H54 (cell line): Measurements from ENCODE around the gene CPN2.

Experiments
- DNase-seq: peaks from one replicate; pipeline ENCODE4 v3.0.0; 2011; ENCODE audit warnings: low spot score, mixed read lengths; ENCODE audit not compliant: insufficient read length
- FAIRE-seq: peaks from 3 replicates; lab custom pipeline; 2011; peaks lifted over from hg19 to GRCh38; lab: Jason Lieb, UNC
- POLR2A ChIP-seq: IDR thresholded peaks from 2 replicates; pipeline ENCODE4 v1.6.1; 2011; ENCODE audit warnings: low read depth, mild to moderate bottlenecking, low read length

The CPN2 gene

DNA sequence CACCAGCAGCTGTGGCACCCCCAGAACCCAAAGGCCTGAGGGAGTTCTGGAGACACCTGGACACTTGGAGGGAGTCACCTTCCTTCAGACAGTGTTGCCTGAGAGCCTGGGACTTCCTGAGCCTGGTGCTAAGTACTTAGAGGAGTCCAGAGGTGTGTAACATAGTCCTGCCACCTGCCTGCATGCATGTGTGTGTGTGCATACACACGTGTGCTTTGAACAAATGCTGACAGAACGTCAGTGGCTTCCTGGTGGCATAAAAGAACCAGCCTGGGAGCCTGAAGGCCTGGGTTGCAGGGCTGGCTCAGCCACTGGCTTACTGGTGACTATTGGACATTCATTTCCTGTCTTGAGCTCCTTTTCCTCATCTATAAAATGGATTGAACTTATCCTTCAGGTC lies 3.2 kb upstream of the CPN2 start:
- TF ChIP-seq POLR2A, result no peak
- no peak for DNase-seq

DNA sequence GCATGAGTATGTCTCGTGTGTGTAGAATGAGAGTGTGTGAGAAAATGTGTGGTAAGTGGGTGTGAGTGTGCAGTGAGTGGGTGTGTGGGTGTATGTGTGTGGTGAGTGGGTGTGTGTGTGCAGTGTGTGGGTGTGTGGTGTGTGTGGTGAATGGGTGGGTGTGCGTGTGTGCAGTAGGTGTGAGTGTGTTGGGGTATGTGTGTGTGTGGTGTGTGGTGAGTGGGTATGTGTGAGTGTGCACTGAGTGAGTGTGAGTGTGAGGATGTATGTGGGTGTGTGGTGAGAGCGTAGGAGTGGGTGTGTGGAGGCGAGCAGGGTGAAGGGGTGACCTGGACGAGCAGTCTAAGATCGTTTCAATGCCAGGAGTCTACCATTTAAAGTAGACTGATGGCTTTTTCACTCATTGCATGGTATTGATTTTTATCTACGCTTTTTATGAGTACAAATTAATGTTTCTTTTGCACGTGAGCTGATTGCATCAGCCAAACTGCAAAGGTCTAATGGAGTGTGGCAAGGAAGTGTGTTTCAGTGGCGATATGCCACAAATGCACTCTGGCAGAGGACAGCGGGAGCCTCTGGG lies 1.6 kb upstream of the CPN2 start:
- DNase-seq (no peak), FAIRE-seq (no peak)
- TF ChIP-seq POLR2A, result no peak

More for the DNA sequence above, 3.2 kb upstream of the CPN2 start:
- FAIRE-seq, result no peak

DNA sequence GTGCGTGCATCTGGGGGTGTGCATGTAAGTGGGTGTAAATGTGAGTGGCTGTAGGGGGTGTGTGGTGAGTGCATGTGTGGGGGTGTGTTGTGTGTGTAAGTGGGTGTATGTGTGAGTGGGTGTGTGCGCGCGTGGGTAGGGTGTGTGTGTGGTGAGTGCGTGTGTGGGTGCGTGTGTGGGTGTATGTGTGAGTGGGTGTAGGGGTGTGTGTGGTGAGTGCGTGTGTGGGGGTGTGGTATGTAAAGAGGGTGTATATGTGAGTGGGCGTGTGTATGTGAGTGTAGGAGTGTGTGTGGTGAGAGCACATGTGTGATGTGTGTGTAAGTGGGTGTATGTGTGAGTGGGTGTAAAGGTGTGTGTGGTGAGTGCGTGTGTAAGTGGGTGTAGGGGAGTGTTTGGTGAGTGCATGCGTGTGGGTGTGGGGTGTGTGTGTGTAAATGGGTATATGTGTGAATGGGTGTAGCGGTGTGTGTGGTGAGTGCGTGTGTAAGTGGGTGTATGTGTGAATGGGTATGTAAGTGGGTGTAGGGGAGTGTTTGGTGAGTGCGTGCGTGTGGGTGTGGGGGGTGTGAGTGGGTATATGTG lies 916 bp upstream of the CPN2 start:
- DNase-seq, result no peak
- TF ChIP-seq POLR2A, result no peak
- FAIRE-seq, result no peak

DNA sequence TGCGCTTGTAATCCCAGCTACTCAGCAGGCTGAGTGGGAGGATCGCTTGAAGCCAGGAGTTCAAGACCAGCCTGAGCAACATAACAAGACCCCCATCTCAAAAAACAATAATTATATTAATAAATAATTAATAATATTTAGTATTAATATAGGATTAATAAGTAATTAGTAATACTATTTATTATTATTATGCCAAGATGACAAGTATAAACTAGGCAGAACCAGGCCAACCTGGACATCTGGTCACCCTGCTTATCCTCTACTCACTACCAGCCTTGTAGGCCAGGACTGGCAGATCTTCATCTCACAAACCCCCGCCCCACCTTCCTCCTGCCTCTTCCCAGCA lies 429 bp downstream of the CPN2 start:
- DNase-seq (no peak), FAIRE-seq (no peak)
- TF ChIP-seq POLR2A, result no peak

DNA sequence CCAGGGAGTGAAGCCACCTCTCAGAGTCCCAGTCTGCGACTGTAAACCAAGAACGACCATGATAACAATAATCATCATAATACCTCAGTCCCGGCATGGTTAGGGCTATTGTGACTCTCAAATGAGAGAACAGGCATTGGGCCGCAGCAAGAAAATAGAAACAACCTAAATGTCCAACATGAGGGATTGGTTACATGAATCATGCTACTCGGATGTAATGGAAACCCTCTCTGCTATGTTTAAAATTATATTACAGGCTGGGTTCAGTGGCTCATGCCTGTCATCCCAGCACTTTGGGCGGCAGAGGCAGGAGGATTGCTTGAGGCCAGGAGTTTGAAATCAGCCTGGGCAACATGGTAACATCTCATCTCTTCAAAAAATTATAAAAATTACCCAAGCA lies 2.8 kb downstream of the CPN2 start:
- no peak for FAIRE-seq
- TF ChIP-seq POLR2A, result no peak
- no peak for DNase-seq

DNA sequence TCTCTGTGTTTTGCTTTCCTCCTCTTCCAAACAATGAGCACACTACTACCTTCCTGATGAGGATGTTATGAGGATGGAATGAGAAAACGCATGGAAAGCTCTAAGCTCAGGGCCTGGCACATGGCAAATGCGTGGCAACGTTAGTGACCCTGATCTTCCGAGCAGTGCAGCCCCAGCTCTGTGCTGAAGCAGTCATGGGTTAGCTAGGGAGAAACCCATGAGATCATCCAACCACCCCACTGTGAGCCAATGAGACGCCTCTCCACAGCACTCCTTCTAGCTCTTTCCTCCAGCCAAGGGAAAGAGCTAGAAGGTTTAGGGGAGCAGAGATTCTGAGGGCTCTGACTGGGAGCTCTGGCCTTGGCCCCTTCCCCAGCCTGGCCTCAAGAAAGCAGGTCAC lies 4.5 kb downstream of the CPN2 start:
- no peak for FAIRE-seq
- DNase-seq, result no peak
- no peak for TF ChIP-seq POLR2A

DNA sequence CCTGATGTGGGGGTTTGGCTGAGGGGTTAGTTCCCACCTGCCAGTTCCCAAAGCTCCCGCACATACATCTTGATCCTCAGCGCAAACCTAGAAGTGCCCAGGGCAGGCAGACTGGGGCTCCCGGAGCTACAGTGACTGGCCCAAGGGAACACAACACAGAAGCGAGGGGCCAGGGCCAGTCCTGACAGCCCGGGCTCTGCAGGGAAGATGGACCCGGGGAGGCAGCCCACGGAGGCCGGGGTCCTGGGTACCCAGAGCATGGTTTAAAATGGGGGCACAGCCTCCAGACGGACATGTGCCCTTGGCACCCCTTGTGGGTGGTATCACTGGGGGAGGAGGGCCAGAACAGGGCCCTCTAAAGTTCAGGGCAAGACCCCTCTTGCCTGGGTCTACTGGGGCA lies 5.1 kb downstream of the CPN2 start:
- FAIRE-seq (no peak), DNase-seq (no peak)
- no peak for TF ChIP-seq POLR2A

DNA sequence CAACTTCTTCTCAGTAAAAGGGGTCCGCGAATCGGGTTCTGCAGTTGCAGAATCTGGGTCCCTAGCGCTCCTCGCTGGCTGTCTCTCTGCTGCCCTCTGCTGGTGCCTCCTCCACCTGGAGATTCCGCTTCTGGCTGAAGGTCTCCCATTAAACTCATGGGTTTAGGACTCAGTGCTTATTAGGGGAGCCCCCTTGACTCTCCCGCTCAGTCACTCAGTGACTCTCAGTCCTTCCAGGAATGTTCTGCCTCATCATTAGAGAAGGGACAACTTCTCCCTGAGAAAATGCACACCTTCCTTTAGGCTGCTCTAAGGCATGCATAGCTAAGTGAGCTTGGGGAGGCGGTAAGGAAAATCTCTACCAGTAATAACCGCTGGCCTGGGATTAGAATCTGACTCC lies 7.1 kb downstream of the CPN2 start:
- TF ChIP-seq POLR2A, result no peak
- no peak for FAIRE-seq
- DNase-seq, result peak; percentile 83

DNA sequence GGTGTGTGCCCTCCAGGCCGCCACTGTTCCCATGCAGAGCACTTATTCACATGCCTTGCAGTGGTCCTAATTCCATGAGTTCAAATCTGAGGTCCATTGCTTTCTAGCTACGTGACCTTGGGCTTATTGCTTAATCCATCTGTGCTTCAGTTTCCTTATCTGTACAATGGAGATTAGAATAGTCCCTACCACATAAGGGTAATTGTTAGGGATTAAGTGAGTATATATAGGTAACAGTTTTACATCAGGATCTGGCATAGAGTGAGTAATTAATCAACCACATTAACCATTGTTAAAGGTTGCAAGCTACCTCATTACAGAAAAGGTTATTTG lies 7.6 kb downstream of the CPN2 start:
- no peak for FAIRE-seq
- no peak for DNase-seq
- TF ChIP-seq POLR2A, result no peak

DNA sequence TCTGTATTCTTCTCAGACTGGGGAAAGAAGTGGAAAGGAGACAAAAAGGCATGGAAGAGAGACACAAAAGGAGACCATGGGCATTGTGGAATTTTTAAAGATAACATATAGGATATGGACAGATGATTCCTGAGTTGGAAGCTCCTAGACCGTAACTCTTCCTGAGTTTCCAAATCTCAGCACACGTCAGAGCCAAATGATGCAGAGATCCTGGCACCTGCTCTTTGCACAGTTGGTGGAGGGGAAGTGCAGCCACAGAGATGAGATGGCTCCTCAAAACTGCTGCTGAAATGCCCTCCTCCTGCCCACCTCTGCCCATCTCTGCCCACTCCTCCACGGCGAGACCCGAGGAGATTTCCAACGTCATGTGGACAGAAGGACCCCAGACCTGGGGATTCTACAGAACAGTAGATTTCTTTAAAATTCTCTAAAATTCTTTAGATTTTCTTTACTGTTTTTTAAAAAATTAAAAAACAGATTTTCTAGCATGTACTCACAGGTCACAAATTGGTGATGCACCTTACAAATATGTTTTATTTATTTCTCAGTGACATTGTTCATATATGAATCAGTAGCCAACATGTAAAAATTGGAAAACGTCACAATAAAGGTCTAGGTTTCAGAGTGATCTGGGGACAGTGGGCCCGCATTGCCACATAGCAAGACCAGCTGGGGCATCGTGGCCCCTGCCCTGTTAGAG lies 8.1 kb downstream of the CPN2 start:
- no peak for DNase-seq
- no peak for FAIRE-seq
- no peak for TF ChIP-seq POLR2A

DNA sequence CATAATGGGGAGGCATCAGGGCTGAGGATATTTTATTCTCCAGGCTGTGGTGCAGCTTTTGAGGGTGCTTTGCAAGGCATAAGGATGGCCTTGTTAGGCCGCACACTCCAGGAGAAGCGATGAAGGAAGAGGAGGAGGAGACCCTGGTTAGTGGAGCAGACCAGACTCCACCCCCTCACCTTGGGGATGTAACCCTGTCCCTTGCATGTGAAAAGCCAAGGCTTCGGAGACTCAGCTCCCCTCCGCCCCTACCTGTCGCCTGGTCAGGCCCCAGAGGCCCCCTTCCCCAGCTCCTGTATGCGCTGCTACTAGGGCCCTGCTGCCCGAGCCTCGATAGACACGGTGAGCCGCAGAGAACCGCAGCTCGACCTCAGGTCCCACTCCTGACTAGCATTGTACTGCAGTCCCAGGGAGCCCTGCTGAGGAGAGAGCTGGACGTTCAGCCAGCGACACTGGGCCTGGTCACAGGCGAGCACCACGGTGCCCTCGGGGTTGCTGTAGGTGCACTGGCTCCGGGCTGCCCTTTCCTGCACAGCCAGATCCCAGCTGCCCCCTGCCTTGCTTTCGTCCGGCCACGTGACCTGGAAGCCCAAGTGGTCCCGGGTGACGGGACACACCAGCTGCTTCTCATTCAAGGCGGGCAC lies 10.2 kb downstream of the CPN2 start:
- TF ChIP-seq POLR2A, result no peak
- DNase-seq (no peak), FAIRE-seq (no peak)

DNA sequence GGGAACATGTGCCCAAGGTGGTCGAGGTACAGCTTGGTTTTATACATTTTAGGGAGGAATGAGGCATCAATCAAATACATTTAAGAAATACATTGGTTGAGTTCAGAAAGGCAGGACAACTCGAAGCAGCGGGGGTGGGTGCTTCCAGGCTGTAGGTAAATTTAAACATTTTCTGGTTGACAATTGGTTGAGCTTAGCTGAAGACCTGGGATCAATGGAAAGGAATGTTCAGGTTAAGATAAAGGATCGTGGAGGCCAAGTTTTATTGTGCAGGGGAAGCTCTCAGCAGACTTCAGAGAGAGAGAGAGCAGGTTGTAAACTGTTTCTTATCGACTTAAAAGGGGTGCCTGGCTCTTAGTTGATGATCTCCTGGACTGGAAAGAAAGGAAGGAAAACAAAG lies 11.3 kb downstream of the CPN2 start:
- no peak for FAIRE-seq
- no peak for TF ChIP-seq POLR2A

DNA sequence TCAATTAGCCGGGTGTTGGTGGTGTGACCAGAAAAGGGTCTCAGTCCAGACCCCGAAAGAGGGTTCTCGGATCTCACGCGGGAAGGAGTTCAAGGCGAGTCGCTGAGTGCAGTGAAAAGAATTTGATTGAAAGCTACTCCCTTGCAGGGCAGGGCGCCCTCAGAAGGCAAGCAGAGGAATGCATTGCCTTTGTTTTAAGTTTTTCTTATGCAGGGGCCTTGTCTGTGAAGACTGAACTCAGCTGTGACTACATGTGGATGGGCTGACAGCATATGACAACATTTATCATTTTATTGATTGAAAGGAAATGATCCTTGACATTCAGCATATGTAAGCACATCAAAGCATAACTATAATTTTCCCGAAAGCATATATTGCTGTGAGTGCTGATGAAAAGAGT lies 11.8 kb downstream of the CPN2 start:
- FAIRE-seq (no peak), DNase-seq (no peak)
- TF ChIP-seq POLR2A, result no peak

More for the DNA sequence above, 11.3 kb downstream of the CPN2 start:
- DNase-seq, result no peak

DNA sequence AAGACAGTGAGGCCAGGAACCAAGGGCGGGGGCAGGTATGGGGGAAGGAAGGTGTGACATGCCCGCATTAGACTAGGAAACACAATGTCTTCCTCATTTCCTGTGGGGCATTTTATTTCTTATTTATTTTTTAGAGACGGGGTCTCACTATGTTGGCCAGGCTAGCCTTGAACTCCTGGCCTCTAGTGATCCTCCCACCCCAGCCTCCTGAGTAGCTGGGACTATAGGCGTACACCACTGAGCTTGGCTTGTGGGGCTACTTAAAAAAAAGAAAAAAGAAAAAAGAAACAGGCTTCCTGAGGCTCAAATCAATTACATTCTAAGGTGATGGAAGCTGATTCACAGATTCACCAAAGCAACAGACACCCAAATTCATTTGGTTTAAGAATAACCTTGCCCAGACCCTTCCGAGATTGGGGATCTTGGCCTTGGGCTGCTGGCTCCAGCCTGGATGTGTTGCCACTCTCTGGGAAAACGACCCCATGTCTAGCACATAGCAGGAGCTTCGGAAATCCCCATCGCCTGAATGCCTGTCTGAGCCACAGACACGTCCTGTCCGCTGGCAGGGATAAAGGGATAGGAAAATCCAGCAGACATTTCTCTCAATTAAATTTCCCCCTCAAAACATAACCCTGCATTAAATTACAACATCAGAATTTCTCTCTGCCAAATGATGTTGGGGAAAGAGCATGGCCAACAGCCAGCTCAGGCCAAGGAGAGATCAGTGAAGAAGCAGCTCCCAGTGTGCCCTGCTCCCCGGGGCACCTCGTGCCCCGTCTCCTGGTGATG lies 13.0 kb downstream of the CPN2 start:
- FAIRE-seq (no peak), DNase-seq (no peak)
- no peak for TF ChIP-seq POLR2A
